ENCODE results near the gene CCDC73. TPM values are rescaled to one million over a fixed set of nuclear protein-coding genes. Genes with fewer than 3 reads are reported as not detected.

CCDC73 gene
- total and polyA plus RNA-seq, 5 experiments from 2014 or later: not detected

DNA sequence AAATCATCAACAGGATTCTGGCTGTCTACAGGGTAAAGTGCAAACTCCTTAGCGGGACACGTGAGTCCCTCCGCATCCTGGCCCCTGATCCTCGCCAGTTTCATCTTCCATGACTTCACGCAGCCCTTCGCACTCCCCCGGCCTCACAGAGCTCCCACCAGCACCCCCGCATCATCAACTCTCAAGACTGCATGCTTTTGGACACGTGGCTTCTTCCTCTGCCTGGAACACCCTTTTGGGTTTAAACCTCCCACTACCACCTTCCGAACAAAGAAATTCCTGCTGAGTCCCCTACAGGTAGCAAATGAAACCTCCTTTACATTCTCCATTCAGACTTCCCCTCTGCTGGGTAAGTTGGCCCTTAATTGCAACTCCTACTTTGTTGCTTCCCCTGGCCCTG, 223.4 kb downstream of the CCDC73 start:
- H3K27ac Mint-ChIP-seq: peak overlapping the region in 1 of 10 donors; percentile 3
- POLR2A ChIA-PET: no interaction called here

DNA sequence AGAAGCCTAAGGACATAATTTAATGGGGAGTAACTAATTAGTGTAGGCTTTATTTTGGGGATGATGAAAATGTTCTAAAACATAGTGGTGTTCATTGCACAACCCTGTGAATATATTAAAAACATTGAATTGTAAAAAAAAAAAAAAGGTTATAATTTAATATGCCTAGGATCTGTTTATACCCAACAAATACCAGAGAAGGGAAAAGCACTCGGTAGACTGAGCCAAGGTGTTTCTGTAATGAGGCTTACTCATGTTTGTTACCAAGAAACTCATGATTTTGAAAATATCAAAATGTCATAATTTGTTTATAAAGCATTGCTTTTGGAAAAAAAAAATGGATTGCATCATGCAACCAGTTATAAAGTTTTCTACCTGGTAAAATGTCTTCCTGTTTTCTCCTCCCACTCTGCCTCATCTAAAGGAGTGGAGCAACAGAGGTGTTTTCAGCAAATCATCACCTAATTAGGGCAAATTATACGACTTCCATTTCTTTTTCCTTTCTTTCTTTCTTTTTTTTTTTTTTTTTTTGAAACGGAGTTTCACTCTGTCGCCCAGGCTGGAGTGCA, 225.1 kb downstream of the CCDC73 start:
- Mint-ChIP-seq H3K27me3 (peaks cover 0 to 15% (median 8%) of the 10 kb centered on the region in 5 donors), H3K36me3 (no peaks in the 10 kb centered on the region), H3K27ac (no peak overlapping the region), H3K9me3 (no peaks in the 10 kb centered on the region), H3K4me3 (no peak overlapping the region), H3K4me1 (peaks cover 4 to 11% (median 11%) of the 10 kb centered on the region in 4 donors)
- ATAC-seq (no peak), DNase-seq (no peak)
- POLR2A ChIA-PET: no interaction called here

More for the DNA sequence above, 223.4 kb downstream of the CCDC73 start:
- Mint-ChIP-seq H3K9me3 (no peaks in the 10 kb centered on the region), H3K4me3 (no peak overlapping the region), H3K4me1 (peaks cover 4 to 11% (median 11%) of the 10 kb centered on the region in 4 donors), H3K36me3 (no peaks in the 10 kb centered on the region), H3K27me3 (peaks cover 0 to 23% (median 8%) of the 10 kb centered on the region in 5 donors)
- ATAC-seq: no peak
- DNase-seq: no peak

DNA sequence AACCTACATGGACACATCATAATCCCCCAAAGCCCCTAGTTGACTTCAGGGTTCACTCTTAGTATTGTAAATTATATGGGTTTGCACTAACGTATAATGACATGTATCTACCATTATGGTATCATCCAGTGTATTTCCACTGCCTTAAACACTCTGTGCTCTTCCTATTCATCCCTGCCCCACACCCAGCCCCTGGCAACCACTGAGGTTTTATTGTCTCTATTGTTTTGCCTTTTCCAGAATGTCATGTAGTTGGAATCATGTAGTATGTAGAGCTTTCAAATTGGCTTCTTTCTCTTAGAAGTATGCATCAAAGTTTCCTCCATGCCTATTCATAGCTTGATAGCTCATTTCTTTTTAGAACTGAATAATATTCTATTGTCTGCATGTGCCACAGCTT, 227.3 kb downstream of the CCDC73 start:
- Mint-ChIP-seq H3K36me3 (no peaks in the 10 kb centered on the region), H3K9me3 (no peaks in the 10 kb centered on the region), H3K27me3 (peaks cover 0 to 11% (median 8%) of the 10 kb centered on the region in 5 donors), H3K27ac (no peak overlapping the region), H3K4me1 (peaks cover 4 to 11% (median 11%) of the 10 kb centered on the region in 4 donors), H3K4me3 (no peak overlapping the region)
- no peak for ATAC-seq
- POLR2A ChIA-PET: no interaction called here
- DNase-seq: no peak

DNA sequence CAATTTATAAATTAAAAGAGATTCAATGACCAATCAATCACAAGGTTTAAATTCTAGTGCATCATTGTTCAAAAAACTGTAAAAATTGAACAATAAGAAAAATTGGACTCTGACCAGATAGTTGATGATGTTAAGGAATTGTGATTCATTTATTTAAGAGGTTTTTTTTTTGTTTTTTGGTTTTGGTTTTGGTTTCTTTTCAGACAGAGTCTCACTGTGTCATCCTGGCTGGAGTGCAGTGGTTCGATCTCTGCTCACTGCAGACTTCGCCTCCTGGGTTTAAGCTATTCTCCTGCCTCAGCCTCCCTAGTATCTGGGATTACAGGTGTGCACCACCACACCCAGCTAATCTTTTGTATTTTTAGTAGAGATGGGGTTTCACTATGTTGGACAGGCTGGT, 227.9 kb downstream of the CCDC73 start:
- no peak for ATAC-seq
- Mint-ChIP-seq H3K4me1 (peaks cover 2 to 11% (median 7%) of the 10 kb centered on the region in 4 donors), H3K9me3 (no peaks in the 10 kb centered on the region), H3K36me3 (no peaks in the 10 kb centered on the region), H3K4me3 (no peak overlapping the region), H3K27ac (no peak overlapping the region), H3K27me3 (peaks cover 0 to 10% (median 6%) of the 10 kb centered on the region in 5 donors)
- DNase-seq: no peak
- POLR2A ChIA-PET: no interaction called here

DNA sequence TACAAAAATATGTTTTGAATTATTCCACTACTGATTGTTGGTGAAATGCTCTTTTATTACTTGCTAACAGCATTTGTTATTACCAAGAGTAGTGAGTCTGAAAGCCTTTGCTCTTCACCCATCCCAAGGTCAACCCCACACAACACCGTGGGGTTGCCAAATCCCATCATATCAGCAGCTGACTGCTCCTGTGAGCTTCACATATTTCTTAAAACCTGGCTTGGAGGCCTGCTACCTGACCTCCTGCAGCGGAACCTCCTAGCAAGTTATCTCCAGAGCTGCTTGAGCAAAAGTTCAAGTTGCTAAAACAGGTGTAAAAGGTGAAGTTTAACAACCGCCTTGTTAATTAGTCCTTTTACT, 230.9 kb downstream of the CCDC73 start:
- Mint-ChIP-seq H3K9me3 (no peaks in the 10 kb centered on the region), H3K36me3 (no peaks in the 10 kb centered on the region), H3K4me1 (peaks cover 0 to 11% (median 5%) of the 10 kb centered on the region in 4 donors), H3K27ac (no peak overlapping the region), H3K27me3 (no peaks in the 10 kb centered on the region), H3K4me3 (no peak overlapping the region)
- POLR2A ChIA-PET: no interaction called here
- DNase-seq: no peak
- no peak for ATAC-seq

DNA sequence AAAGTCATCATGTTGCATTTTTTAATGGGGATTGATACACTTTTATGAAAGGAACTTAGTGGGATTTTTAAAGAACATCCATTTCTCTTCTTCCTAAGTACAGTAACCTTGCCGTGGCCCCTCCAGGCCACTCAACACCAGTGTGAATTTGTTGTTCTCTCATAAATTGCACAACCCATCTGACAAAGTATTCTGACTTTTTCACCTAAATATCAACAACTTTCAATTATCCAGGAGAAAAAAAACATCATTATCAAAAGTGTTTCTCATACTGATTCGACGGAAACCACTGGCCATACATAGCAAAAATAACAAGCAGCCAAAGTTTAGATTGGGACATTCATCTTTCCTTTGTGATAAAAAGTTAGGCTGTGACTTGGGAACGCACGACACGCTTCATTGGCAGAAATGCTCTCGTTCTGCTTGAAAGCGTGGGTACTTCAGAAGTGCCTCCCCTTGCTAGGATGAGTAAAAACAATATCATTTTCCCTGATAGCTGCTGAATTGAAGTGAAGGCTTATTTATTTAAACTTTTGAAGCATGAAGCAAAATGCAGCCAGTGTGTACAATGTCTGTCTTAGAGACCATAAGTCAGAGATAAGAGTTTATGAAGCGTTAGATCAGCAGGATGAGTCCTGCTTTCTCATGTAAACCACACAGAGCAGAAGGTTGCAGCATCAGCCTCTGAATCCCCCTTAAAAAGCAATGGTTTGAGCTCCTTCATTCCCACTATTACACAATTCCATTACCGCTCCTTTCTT, 231.4 kb downstream of the CCDC73 start:
- DNase-seq: no peak
- Mint-ChIP-seq H3K4me3 (no peak overlapping the region), H3K4me1 (peaks cover 0 to 11% (median 5%) of the 10 kb centered on the region in 4 donors), H3K9me3 (no peaks in the 10 kb centered on the region), H3K27me3 (no peaks in the 10 kb centered on the region), H3K36me3 (no peaks in the 10 kb centered on the region), H3K27ac (no peak overlapping the region)
- no peak for ATAC-seq
- POLR2A ChIA-PET: no interaction called here

DNA sequence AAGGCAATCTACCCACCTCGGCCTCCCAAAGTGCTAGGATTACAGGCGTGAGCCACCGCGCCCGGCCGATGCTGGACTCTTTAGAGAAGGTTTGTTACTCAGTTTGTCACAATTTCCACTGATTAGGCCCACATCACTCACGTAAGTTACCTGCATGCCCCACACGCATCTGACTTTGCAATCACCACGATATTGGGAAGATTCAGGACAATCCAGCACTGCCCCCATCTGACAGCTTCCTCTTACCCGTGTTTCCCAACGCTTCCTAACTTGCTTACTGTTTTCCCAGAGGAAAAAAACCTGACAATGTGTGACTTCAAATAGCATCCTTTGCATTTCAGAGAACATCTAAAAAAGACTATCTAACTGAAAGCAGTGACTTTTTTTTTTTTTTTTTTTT, 232.6 kb downstream of the CCDC73 start:
- Mint-ChIP-seq H3K36me3 (no peaks in the 10 kb centered on the region), H3K4me3 (no peak overlapping the region), H3K4me1 (peaks cover 0 to 7% (median under 1%) of the 10 kb centered on the region in 4 donors), H3K27me3 (no peaks in the 10 kb centered on the region), H3K27ac (no peak overlapping the region), H3K9me3 (no peaks in the 10 kb centered on the region)
- POLR2A ChIA-PET: no interaction called here
- ATAC-seq (no peak), DNase-seq (no peak)

DNA sequence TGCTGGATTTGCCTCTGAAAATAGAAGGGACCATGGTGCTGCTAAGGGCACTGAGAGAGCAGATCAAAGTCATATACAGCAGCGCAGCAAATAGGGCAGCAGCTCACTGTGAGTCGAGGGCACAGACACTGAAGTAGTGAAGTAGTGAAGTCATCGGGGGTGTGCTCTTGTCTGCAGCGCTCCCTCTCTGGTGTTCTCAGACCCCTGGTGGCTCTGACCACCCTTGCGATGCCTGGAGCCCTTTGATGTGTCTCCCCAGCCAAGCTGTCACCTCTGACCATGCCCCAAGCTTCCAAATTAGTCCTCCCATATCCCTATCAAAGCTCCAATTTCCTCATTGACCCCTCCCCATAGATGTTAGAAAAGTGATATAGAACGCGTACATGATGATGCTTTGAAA, 238.6 kb downstream of the CCDC73 start:
- peaks cover 0 to 2% (median 0%) of the 10 kb centered on the region in 9 donors for H3K9me3 Mint-ChIP-seq
- H3K36me3 Mint-ChIP-seq: no peaks in the 10 kb centered on the region
- H3K4me3 Mint-ChIP-seq: no peak overlapping the region
- DNase-seq (no peak), ATAC-seq (no peak)
- POLR2A ChIA-PET: no interaction called here
- no peaks in the 10 kb centered on the region for H3K4me1 Mint-ChIP-seq
- H3K27ac Mint-ChIP-seq: no peak overlapping the region
- H3K27me3 Mint-ChIP-seq: peaks cover 0 to 5% (median 0%) of the 10 kb centered on the region in 5 donors

DNA sequence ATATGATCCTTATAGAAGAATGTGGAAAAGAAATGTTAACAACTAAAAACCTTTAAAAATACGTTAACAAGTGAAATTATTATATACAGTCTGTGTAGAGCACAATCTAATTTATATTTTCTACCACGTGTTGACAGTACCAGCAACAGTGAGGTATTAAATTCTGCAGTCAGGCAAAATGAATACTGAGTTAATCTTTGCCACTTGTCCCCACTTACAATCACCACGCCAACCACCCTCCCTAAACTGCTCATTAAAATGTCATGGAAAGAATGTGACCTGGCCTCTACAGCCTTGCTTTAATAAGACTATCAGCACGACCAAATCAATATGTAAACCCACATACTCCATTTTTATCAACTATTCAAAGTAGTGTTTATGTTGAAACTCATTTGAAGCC, 239.4 kb downstream of the CCDC73 start:
- no peaks in the 10 kb centered on the region for H3K4me1 Mint-ChIP-seq
- DNase-seq: no peak
- ATAC-seq: no peak
- no peak overlapping the region for H3K4me3 Mint-ChIP-seq
- POLR2A ChIA-PET: no interaction called here
- no peaks in the 10 kb centered on the region for H3K36me3 Mint-ChIP-seq
- H3K9me3 Mint-ChIP-seq: peaks cover 0 to 2% (median 0%) of the 10 kb centered on the region in 9 donors
- H3K27me3 Mint-ChIP-seq: peaks cover 0 to 7% (median 2%) of the 10 kb centered on the region in 5 donors
- no peak overlapping the region for H3K27ac Mint-ChIP-seq

Other genes with a start within 250 kb of the CCDC73 start
- gene EIF3M, start 210.8 kb downstream of the CCDC73 start, total RNA-seq: 100 to 1,000 TPM; 275 to 285 TPM
- 100 to 1,000 TPM; 244 to 278 (median 270) TPM for gene EIF3M, start 210.8 kb downstream of the CCDC73 start, polyA plus RNA-seq
- not detected for gene PRRG4, start 35.3 kb upstream of the CCDC73 start, total RNA-seq
- gene PRRG4, start 35.3 kb upstream of the CCDC73 start, polyA plus RNA-seq: not detected
- gene QSER1, start 98.1 kb upstream of the CCDC73 start, total RNA-seq: 10 to 100 TPM; 10.9 to 11.4 TPM
- gene QSER1, start 98.1 kb upstream of the CCDC73 start, polyA plus RNA-seq: under 1 TPM; 0.55 to 0.93 (median 0.64) TPM
- 10 to 100 TPM; 11.7 to 13.6 TPM for gene DEPDC7, start 221.2 kb upstream of the CCDC73 start, total RNA-seq
- gene DEPDC7, start 221.2 kb upstream of the CCDC73 start, polyA plus RNA-seq: 1 to 10 TPM in 2 of 3 donors, under 1 TPM in 1; 0.77 to 2.7 (median 1.1) TPM
- 10 to 100 TPM; 17.5 to 20.1 TPM for gene TCP11L1, start 244.9 kb upstream of the CCDC73 start, total RNA-seq
- 1 to 10 TPM; 2.3 to 3.0 (median 2.4) TPM for gene TCP11L1, start 244.9 kb upstream of the CCDC73 start, polyA plus RNA-seq